Prostate gland (tissue), 2 donors: ENCODE data around the gene ENGASE.

ENCODE experiments used
- POLR2A ChIP-seq: fragments of 450-650 bp; IDR thresholded peaks from one replicate; pipeline ENCODE4 v1.6.1; 2016; ENCODE audit warnings: antibody characterized with exemption, mild to moderate bottlenecking
- TF ChIP-seq, protein P1 (sequence below), 4 experiments: fragments of 200-600 bp in 2 of 4; fragments of 450-650 bp in 2 of 4; sonication (generic) in 2 of 4; IDR thresholded peaks; 1 replicate in 3 of 4; 2 replicates in 1 of 4; pipeline ENCODE4 v1.5.1; 2016 to 2019; ENCODE audit warnings: antibody characterized with exemption in 4 of 4, mild to moderate bottlenecking in 2 of 4, moderate library complexity in 2 of 4

DNA sequence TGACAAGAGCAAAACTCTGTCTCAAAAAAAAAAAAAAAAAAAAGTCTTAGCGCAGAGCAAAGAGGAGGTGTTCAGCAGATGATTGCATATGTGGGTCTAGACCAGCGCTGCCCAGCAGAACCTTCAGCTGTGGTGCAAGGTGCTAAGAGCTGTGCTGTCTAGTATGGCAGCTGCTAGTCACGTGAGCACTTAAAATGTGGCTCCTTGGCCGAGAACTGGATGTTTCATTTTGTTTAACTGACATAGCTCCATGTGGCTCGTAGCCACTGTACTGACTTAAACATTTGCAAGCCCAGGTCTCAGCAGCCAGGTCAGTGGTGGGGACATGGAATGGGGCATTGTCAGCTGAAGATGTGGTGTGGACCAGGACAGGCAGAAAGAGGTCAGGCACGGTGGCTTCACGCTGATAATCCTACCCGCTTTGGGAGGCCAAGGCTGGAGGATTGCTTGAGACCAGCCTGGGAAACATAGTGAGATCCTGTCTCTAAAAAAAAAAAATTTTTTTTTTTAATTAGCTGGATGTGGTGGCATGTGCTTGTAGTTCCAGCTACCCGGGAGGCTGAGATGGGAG is 41.5 kb upstream of the ENGASE start:
- TF ChIP-seq, protein P1, sequence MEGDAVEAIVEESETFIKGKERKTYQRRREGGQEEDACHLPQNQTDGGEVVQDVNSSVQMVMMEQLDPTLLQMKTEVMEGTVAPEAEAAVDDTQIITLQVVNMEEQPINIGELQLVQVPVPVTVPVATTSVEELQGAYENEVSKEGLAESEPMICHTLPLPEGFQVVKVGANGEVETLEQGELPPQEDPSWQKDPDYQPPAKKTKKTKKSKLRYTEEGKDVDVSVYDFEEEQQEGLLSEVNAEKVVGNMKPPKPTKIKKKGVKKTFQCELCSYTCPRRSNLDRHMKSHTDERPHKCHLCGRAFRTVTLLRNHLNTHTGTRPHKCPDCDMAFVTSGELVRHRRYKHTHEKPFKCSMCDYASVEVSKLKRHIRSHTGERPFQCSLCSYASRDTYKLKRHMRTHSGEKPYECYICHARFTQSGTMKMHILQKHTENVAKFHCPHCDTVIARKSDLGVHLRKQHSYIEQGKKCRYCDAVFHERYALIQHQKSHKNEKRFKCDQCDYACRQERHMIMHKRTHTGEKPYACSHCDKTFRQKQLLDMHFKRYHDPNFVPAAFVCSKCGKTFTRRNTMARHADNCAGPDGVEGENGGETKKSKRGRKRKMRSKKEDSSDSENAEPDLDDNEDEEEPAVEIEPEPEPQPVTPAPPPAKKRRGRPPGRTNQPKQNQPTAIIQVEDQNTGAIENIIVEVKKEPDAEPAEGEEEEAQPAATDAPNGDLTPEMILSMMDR (IDR thresholded peaks at IDR 0.05) = no peak
- TF ChIP-seq POLR2A = no peak
